Neural progenitor cell (in vitro differentiated cells): ENCODE data around the gene ZBTB7B. TPM values are rescaled to one million over a fixed set of nuclear protein-coding genes. Genes with fewer than 3 reads are reported as not detected.

Experiments used
- DNase-seq: peaks from one replicate; pipeline ENCODE4 v3.0.0-alpha.2; 2016; ENCODE audit warnings: low spot score
- H2AFZ ChIP-seq: fragments of 200-600 bp; sonication (generic); replicated peaks from 2 replicates; pipeline ENCODE4 v1.6.1; 2016; ENCODE audit warnings: antibody characterized with exemption
- H3F3A ChIP-seq: fragments of 200-600 bp; sonication (generic); 2 replicates; pipeline ENCODE4 v1.6.1; 2016; ENCODE audit warnings: antibody characterized with exemption, low read depth
- H3K27ac ChIP-seq: fragments of 200-600 bp; sonication (generic); 2 replicates; pipeline ENCODE4 v1.5.1; 2016; ENCODE audit warnings: mild to moderate bottlenecking
- H3K27me3 ChIP-seq: fragments of 200-600 bp; sonication (generic); 2 replicates; pipeline ENCODE4 v1.6.1; 2016; ENCODE audit warnings: mild to moderate bottlenecking, moderate library complexity
- H3K36me3 ChIP-seq: fragments of 200-600 bp; sonication (generic); 2 replicates; pipeline ENCODE4 v1.5.1; 2016
- H3K4me1 ChIP-seq: fragments of 200-600 bp; sonication (generic); 2 replicates; pipeline ENCODE4 v1.6.1; 2016; ENCODE audit warnings: mixed run types
- H3K4me2 ChIP-seq: fragments of 200-600 bp; sonication (generic); 2 replicates; pipeline ENCODE4 v1.6.1; 2016
- H3K4me3 ChIP-seq: fragments of 200-600 bp; sonication (generic); 2 replicates; pipeline ENCODE4 v1.5.1; 2016
- H3K79me2 ChIP-seq: fragments of 200-600 bp; sonication (generic); 2 replicates; pipeline ENCODE4 v1.6.1; 2016; ENCODE audit warnings: low read depth
- H3K9ac ChIP-seq: fragments of 200-600 bp; sonication (generic); 2 replicates; pipeline ENCODE4 v1.6.1; 2016
- H3K9me3 ChIP-seq: fragments of 200-600 bp; sonication (generic); 2 replicates; pipeline ENCODE4 v1.5.1; 2016; ENCODE audit warnings: low read depth
- H4K20me1 ChIP-seq: fragments of 200-600 bp; sonication (generic); 2 replicates; pipeline ENCODE4 v1.6.1; 2016; ENCODE audit warnings: low read depth
- H3K27ac Mint-ChIP-seq: 3 replicates; pipeline ENCODE4 v1.8.0; 2021; ENCODE audit warnings: mixed read lengths
- H3K27me3 Mint-ChIP-seq: 2 replicates; pipeline ENCODE4 v1.8.0; 2022; ENCODE audit warnings: low read depth, mild to moderate bottlenecking, inconsistent platforms, moderate library complexity, mixed read lengths; ENCODE audit not compliant: insufficient read depth
- H3K36me3 Mint-ChIP-seq: 3 replicates; pipeline ENCODE4 v1.8.0; 2021; ENCODE audit warnings: mixed read lengths
- H3K4me1 Mint-ChIP-seq: 3 replicates; pipeline ENCODE4 v1.8.0; 2021; ENCODE audit warnings: mixed read lengths
- H3K4me3 Mint-ChIP-seq: 3 replicates; pipeline ENCODE4 v1.8.0; 2021; ENCODE audit warnings: mild to moderate bottlenecking, moderate library complexity, mixed read lengths
- H3K9me3 Mint-ChIP-seq: 3 replicates; pipeline ENCODE4 v1.8.0; 2020; ENCODE audit warnings: mixed read lengths
- CTCF ChIP-seq: fragments of 200-600 bp; sonication (generic); IDR thresholded peaks from 2 replicates; pipeline ENCODE4 v1.5.1; 2017; ENCODE audit warnings: antibody characterized with exemption, mild to moderate bottlenecking
- EZH2 ChIP-seq: fragments of 200-600 bp; sonication (generic); IDR thresholded peaks from 2 replicates; pipeline ENCODE4 v1.6.1; 2017; ENCODE audit warnings: antibody characterized with exemption, mild to moderate bottlenecking, moderate library complexity
- EZH2phosphoT487 ChIP-seq: fragments of 200-600 bp; sonication (generic); IDR thresholded peaks from 2 replicates; pipeline ENCODE4 v1.6.1; 2017; ENCODE audit warnings: antibody characterized with exemption
- total RNA-seq: library from RNA; depleted of rRNA; stranded (reverse); fragments of >200 nt; gene quantifications from 2 replicates; pipeline ENCODE4 v1.2.3, GENCODE V29; 2015; ENCODE audit warnings: low replicate concordance

Gene ZBTB7B
- total RNA-seq, 1 donor from 2014 or later, result 4.7 TPM

DNA sequence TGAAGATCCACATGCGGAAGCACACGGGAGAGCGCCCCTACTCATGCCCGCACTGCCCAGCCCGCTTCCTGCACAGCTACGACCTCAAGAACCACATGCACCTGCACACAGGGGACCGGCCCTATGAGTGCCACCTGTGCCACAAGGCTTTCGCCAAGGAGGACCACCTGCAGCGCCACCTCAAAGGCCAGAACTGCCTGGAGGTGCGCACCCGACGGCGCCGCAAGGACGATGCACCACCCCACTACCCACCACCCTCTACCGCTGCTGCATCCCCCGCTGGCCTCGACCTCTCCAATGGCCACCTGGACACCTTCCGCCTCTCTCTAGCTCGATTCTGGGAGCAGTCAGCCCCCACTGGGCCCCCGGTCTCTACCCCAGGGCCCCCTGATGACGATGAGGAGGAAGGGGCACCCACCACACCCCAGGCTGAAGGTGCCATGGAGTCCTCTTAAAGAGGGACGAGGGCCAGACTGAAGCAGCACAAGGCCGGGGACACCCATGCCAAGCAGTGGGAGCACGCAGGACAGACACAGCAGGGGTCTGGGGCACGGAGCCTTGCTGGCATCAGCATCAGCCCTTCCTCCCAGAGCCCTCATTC lies 13.7 kb downstream of the ZBTB7B start:
- peaks cover 2% of the 10 kb centered on the region for H3K36me3 Mint-ChIP-seq
- Histone ChIP-seq H3K36me3 (no peaks in the 10 kb centered on the region), H3K4me3 (no peak overlapping the region), H3K27me3 (no peaks in the 10 kb centered on the region), H3K9me3 (no peaks in the 10 kb centered on the region), H3K9ac (no peak overlapping the region), H3K4me1 (peaks cover 38% of the 10 kb centered on the region), H2AFZ (no peak overlapping the region), H3K79me2 (peaks cover 12% of the 10 kb centered on the region), H4K20me1 (peaks cover 5% of the 10 kb centered on the region), H3K27ac (no peak overlapping the region), H3F3A (peaks cover 30% of the 10 kb centered on the region), H3K4me2 (peak overlapping the region; percentile 58)
- H3K4me3 Mint-ChIP-seq, result no peak overlapping the region
- no peaks in the 10 kb centered on the region for H3K9me3 Mint-ChIP-seq
- DNase-seq, result no peak
- H3K27me3 Mint-ChIP-seq, result peaks cover 11% of the 10 kb centered on the region
- TF ChIP-seq EZH2phosphoT487, result no peak
- TF ChIP-seq EZH2, result no peak
- TF ChIP-seq CTCF, result no peak
- peak overlapping the region; percentile 85 for H3K27ac Mint-ChIP-seq
- H3K4me1 Mint-ChIP-seq, result peaks cover 39% of the 10 kb centered on the region

- Histone ChIP-seq H3K27me3 (no peaks in the 10 kb centered on the region), H2AFZ (no peak overlapping the region), H3K4me1 (peaks cover 31% of the 10 kb centered on the region), H3K27ac (peak overlapping the region; percentile 66), H3K9me3 (no peaks in the 10 kb centered on the region), H3K9ac (no peak overlapping the region), H3K4me3 (peak overlapping the region; percentile 44), H4K20me1 (peaks cover 5% of the 10 kb centered on the region), H3K4me2 (peak overlapping the region; percentile 58), H3K36me3 (no peaks in the 10 kb centered on the region), H3K79me2 (peaks cover 12% of the 10 kb centered on the region), H3F3A (peaks cover 29% of the 10 kb centered on the region)
- peak overlapping the region; percentile 79 for H3K4me3 Mint-ChIP-seq
- H3K27ac Mint-ChIP-seq, result no peak overlapping the region
- no peaks in the 10 kb centered on the region for H3K9me3 Mint-ChIP-seq
- peaks cover 35% of the 10 kb centered on the region for H3K4me1 Mint-ChIP-seq
- no peak for TF ChIP-seq EZH2phosphoT487
- no peak for TF ChIP-seq EZH2
- peak; percentile 98 for TF ChIP-seq CTCF
- DNase-seq, result peak; percentile 95
- peaks cover 14% of the 10 kb centered on the region for H3K27me3 Mint-ChIP-seq
- peaks cover 2% of the 10 kb centered on the region for H3K36me3 Mint-ChIP-seq
These were observed 14.7 kb downstream of the ZBTB7B start for GRCh38 chr1:155017041-155017945.

DNA sequence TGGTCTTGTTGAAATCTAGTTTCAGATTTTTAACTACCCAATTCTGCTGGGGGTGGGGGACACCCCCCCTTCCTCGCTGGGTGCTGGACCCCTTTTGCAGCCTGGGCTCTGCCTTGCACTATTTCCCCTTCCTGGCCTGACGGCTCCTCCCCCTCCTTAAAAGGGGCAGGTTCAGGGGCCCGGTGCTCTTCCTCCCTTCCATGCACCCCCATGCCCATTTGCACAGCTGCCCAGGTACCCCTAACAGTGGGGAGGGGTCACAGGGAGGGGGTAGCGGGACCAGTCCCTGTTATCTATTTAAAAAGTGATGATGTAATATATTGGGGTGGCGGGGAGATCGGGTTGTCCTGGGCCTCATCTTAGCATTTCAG lies 15.3 kb downstream of the ZBTB7B start:
- no peak overlapping the region for H2AFZ ChIP-seq
- H3K36me3 ChIP-seq, result no peaks in the 10 kb centered on the region
- no peak overlapping the region for H3K9ac ChIP-seq
- no peaks in the 10 kb centered on the region for H3K27me3 ChIP-seq
- peaks cover 25% of the 10 kb centered on the region for H3F3A ChIP-seq
- H3K79me2 ChIP-seq, result peaks cover 5% of the 10 kb centered on the region
- peaks cover 29% of the 10 kb centered on the region for H3K4me1 Mint-ChIP-seq
- peak overlapping the region; percentile 58 for H3K4me2 ChIP-seq
- no peak overlapping the region for H3K27ac Mint-ChIP-seq
- no peaks in the 10 kb centered on the region for H3K9me3 ChIP-seq
- no peak for DNase-seq
- peak overlapping the region; percentile 79 for H3K4me3 Mint-ChIP-seq
- peaks cover 5% of the 10 kb centered on the region for H4K20me1 ChIP-seq
- TF ChIP-seq CTCF (no peak), EZH2phosphoT487 (no peak), EZH2 (no peak)
- H3K4me3 ChIP-seq, result peak overlapping the region; percentile 44
- H3K4me1 ChIP-seq, result peaks cover 26% of the 10 kb centered on the region
- peaks cover 14% of the 10 kb centered on the region for H3K27me3 Mint-ChIP-seq
- H3K27ac ChIP-seq, result no peak overlapping the region
- no peaks in the 10 kb centered on the region for H3K9me3 Mint-ChIP-seq
- peaks cover 2% of the 10 kb centered on the region for H3K36me3 Mint-ChIP-seq
